ENCODE data around the gene LCN12.

LCN12 gene, protein sequence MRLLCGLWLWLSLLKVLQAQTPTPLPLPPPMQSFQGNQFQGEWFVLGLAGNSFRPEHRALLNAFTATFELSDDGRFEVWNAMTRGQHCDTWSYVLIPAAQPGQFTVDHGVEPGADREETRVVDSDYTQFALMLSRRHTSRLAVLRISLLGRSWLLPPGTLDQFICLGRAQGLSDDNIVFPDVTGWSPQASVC

DNA sequence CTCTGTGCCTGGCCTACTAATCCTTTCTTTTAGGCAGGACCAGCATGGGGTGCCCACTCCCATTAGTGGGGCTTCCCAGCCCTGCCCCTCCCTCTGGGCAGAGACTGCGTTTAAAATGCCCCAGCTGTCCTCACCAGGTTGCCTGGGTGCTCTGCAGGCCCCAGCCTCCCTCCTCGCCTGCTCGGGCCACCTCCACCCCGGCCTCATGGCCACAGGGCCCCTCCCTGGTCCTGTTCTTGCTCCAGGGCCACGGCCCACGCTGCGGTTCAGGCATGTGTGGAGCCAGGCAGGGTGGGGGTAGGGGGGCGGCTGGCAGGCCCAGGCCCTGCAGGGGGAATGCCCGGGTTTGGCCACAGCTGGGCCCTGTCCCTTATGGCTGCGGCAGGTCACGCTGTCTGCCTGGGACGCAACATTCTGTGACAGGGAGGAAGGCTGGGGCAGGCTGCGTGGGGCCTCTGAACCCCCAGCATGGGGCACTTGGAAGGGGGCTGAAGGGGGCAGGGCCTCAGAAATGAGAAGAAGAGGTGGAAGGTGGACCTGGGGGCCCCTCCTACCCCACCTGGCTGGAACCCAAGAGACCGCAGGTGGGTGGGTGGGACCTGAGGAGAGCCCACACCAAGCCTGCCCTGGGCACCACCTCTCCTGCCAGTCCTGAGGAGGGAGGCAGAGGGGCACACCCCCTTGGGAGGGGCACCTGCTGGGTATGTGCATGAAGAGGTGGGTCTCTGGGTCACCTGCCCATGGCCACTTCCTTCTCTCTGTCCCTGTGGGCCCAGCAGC is at the start of gene LCN12:
LCN12 (plus strand) TSS at position 733 of the 780 bp plus-strand sequence. CDS start 55 bp downstream, outside the sequence.
- DNase-seq (ENCODE audit: low read depth): no peak

- no peak for DNase-seq (ENCODE audit: low read depth)
Observed at GRCh38 chr9:136903041-136903554, 49.0 kb upstream of the LCN12 start.

DNA sequence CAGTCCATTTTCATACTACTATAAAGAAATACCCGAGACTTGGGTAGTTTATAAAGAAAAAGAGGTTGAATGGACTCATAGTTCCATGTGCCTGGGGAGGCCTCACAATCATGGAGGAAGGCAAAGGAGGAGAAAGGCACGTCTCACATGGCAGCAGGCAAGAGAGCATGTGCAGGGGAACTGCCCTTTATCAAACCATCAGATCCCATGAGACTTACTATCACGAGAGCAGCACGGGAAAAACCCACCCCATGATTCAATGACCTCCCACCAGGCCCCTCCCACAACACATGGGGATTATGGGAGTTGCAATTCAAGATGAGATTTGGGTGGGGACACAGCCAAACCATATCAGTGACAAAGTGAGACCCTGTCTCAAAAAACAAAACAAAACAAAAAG is 45.8 kb upstream of the LCN12 start:
- no peak for DNase-seq (ENCODE audit: low read depth)

DNA sequence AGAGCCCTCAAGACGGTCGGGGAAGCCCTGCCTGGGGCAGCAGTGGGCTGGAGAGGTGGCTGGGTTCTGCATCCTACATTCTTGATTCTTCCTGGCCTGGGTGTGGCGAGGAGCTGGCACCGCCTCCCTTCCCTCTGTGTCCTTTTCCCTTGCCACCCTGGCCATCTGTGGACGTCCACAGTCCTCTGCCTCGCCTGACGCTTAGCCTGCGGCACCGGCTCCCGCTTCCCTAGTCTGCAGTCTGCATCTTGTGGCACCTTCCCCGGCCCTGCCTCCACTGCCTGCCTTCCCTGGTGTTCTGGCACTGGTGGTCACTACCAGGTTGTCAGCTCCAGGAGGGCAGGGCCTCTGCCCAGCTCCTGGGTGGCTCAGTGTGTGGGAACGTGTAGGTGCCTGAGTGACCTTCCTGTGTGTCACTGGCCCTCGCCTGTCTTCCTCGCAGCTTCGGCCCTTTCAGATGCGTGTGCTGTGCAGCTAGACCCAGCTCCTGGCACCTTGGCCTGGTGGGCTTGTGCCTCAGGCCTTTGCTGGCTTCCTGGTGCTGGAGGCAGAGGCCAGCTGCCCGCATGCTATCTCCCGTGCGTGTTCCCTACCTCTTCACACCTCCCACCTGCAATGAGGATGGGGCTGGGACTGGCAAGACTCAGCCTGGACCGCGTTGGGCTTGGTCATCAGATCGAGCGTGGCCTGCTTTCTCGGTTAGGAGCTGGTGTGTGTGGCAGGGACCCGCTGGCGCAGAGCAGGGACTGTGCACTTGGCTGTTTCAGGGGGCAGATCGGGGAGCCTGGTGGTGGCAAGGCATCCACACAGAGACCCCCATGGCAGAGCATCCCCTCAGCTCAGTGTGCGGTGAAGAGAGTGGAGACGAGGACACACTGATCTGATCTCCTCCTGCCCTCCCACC is 44.8 kb upstream of the LCN12 start:
- no peak for DNase-seq (ENCODE audit: low read depth)

GRCh38 chr9:136910197-136910900 is 41.7 kb upstream of the LCN12 start:
- no peak for DNase-seq (ENCODE audit: low read depth)

GRCh38 chr9:136910901-136911245 is 41.2 kb upstream of the LCN12 start:
- no peak for DNase-seq (ENCODE audit: low read depth)

- no peak for DNase-seq (ENCODE audit: low read depth)
Observed at GRCh38 chr9:136913701-136914438, 38.2 kb upstream of the LCN12 start.

DNA sequence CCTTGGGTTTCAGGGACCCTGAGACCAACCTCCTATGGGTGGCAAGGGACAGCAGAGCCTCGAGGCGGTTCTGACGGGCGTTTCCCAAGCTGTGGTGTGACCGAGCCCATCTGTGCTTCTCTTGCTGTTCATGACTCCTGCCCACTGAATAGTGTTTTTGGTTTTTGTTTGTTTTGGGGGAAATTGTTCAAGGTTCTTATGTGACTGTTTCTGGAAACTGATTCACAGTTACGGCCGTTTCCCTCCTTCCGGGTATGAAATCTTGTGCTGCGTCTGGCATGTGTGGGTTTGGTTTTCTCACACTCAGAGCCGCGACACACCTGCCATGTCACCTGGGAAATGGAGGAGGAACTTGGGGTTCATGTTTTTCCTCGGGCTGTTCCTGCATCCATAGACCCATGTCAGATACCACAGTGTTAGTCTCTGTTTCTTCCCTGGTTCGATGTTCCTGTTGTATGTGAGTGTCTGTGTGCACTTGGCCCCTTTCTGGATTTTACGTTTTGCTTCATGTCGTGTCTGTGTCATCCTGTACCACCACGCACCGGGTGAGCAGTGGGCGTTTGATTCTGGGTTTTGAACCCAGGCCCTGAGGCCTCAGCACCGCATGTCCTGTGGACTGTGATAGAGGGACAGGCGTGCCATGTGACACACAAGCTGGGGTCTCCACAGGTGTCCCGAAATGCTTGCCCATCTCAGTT is 36.3 kb upstream of the LCN12 start:
- DNase-seq (ENCODE audit: low read depth): no peak

DNA sequence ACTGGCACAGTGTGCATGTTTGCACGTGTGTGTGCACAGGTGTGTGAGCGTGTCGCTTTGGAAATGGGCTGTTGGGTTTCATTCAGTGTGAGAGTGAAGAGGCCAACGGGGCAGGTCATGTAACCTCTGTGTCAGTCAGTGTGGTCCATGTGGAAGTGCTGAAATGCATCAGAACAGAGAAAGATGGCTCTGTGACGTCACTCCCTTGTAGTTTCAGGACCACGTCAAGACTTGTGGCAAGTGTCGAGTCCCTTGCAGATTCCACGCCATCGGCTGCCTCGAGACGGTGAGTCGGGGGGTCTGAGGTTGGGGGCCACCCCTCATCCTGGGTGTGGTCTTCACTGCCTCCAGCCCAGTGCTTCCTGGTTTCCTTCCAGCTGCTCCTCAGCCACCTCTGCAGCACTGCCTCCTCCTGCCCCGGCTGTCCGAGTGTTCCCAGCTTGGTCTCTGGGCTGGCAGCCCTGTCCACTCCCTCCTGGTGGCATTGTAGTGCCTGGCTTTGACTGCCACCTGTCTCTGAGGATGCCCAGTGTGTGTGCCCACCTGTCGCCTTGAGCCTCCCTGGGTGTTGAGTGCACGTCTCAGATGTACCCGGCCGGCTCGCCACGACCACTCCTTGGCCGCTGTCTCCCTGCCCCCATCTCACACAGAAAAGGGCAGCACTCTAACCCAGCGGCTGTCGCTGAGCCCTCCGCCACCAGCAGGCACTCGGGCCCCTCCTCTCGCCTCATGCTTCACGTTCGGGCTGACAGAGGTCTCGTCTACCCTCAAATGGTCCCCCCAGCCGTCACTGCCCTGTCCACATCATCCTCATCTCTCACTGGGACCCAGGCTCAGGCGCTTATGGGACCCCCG is 35.5 kb upstream of the LCN12 start:
- no peak for DNase-seq (ENCODE audit: low read depth)

- no peak for DNase-seq (ENCODE audit: low read depth)
Observed at GRCh38 chr9:136917902-136918301, 34.2 kb upstream of the LCN12 start.

- DNase-seq (ENCODE audit: low read depth): no peak
Observed at GRCh38 chr9:136920069-136920468, 32.0 kb upstream of the LCN12 start.

- DNase-seq (ENCODE audit: low read depth): no peak
Observed at GRCh38 chr9:136920734-136921231, 31.3 kb upstream of the LCN12 start.

- no peak for DNase-seq (ENCODE audit: low read depth)
Observed at GRCh38 chr9:136921307-136921706, 30.8 kb upstream of the LCN12 start.

DNA sequence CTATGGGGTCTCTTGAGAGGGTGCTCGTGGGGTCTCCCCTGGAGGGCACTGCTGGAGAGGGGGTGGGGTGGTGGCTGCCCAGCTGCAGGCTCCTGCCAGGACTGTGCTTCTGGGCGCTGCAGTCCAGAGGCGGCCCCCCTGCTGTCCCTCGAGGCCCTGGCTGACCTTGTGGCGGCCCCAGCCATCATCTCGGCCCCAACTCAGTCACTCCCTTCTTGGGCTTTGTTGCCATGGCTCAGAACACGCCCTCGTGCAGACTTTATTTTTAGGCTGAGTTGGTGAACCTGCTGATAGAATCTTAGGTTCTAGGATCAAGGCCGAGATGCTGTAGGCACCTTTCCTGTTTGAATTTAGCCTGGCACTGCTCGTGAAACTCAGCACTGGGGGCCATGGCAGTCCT is 30.4 kb upstream of the LCN12 start:
- no peak for DNase-seq (ENCODE audit: low read depth)

GRCh38 chr9:136922540-136922939 is 29.5 kb upstream of the LCN12 start:
- no peak for DNase-seq (ENCODE audit: low read depth)

- DNase-seq (ENCODE audit: low read depth): no peak
Observed at GRCh38 chr9:136923881-136924280, 28.2 kb upstream of the LCN12 start.

GRCh38 chr9:136925414-136926153 is 26.5 kb upstream of the LCN12 start:
- no peak for DNase-seq (ENCODE audit: low read depth)

GRCh38 chr9:136926154-136926704 is 25.8 kb upstream of the LCN12 start:
- no peak for DNase-seq (ENCODE audit: low read depth)
